DND-41 (cell line): Measurements from ENCODE around the gene PPARD.

Source experiments
- ATAC-seq: fragments of 200-7000 bp; cut with Tn5 transposase; 3 replicates; pipeline ENCODE4 v1.9.1; 2021; ENCODE audit warnings: low read depth; ENCODE audit not compliant: insufficient read depth
- DNase-seq: peaks from one replicate; pipeline ENCODE4 v3.0.0-alpha.2; 2020
- H2AFZ ChIP-seq: 2 replicates; pipeline ENCODE4 v1.6.0; 2012; ENCODE audit warnings: low read depth, low read length
- H3K27ac ChIP-seq: 2 replicates; pipeline ENCODE4 v1.5.1; 2012; ENCODE audit warnings: low read length, inconsistent platforms
- H3K27me3 ChIP-seq: fragments of 200-600 bp; sonication (generic); 2 replicates; pipeline ENCODE4 v1.6.0; 2012; ENCODE audit warnings: low read length, mild to moderate bottlenecking, inconsistent platforms; ENCODE audit not compliant: insufficient read depth, poor library complexity
- H3K36me3 ChIP-seq: 2 replicates; pipeline ENCODE4 v1.5.1; 2012; ENCODE audit warnings: low read length, inconsistent platforms; ENCODE audit not compliant: insufficient read depth
- H3K4me1 ChIP-seq: 2 replicates; pipeline ENCODE4 v1.5.1; 2012; ENCODE audit warnings: mild to moderate bottlenecking, low read length; ENCODE audit not compliant: insufficient read depth
- H3K4me2 ChIP-seq: 2 replicates; pipeline ENCODE4 v1.6.0; 2012; ENCODE audit warnings: mild to moderate bottlenecking, moderate library complexity, low read length, inconsistent platforms; ENCODE audit not compliant: insufficient read depth
- H3K4me3 ChIP-seq, 2 experiments: fragments of 200-600 bp in 1 of 2; shearing (Covaris generic) in 1 of 2; 2 replicates each; pipeline ENCODE4 v1.5.1; 2012 to 2016; ENCODE audit warnings: inconsistent platforms in 2 of 2, low read length in 2 of 2, mild to moderate bottlenecking in 2 of 2, low read depth in 1 of 2, moderate library complexity in 1 of 2
- H3K79me2 ChIP-seq: 2 replicates; pipeline ENCODE4 v1.6.0; 2012; ENCODE audit warnings: low read length, inconsistent platforms; ENCODE audit not compliant: insufficient read depth
- H3K9ac ChIP-seq: 2 replicates; pipeline ENCODE4 v1.6.0; 2012; ENCODE audit warnings: low read depth, mild to moderate bottlenecking, inconsistent platforms, low read length, moderate library complexity
- H3K9me3 ChIP-seq: 2 replicates; pipeline ENCODE4 v1.5.1; 2012; ENCODE audit warnings: low read length, moderate library complexity, mild to moderate bottlenecking, inconsistent platforms; ENCODE audit not compliant: insufficient read depth, severe bottlenecking
- H4K20me1 ChIP-seq: 2 replicates; pipeline ENCODE4 v1.6.0; 2012; ENCODE audit warnings: low read length; ENCODE audit not compliant: insufficient read depth
- CTCF ChIP-seq: IDR thresholded peaks from 2 replicates; pipeline ENCODE4 v1.5.1; 2012; ENCODE audit warnings: borderline replicate concordance, low read length, moderate library complexity, mild to moderate bottlenecking; ENCODE audit not compliant: poor library complexity, severe bottlenecking; ENCODE audit errors: extremely low read depth
- EZH2 ChIP-seq: IDR thresholded peaks from 3 replicates; pipeline ENCODE4 v1.6.1; 2012; ENCODE audit warnings: borderline replicate concordance, low read depth, mild to moderate bottlenecking, moderate library complexity, low read length, inconsistent platforms; ENCODE audit not compliant: severe bottlenecking

Gene PPARD

GRCh38 chr6:35319346-35320030, 22.9 kb upstream of the PPARD start:
- H3K4me2 ChIP-seq = no peak overlapping the region
- H3K4me1 ChIP-seq = no peaks in the 10 kb centered on the region
- H3K9me3 ChIP-seq = no peaks in the 10 kb centered on the region
- TF ChIP-seq EZH2 (no peak), CTCF (no peak)
- ATAC-seq = no peak
- H3K79me2 ChIP-seq = no peaks in the 10 kb centered on the region
- H3K4me3 ChIP-seq = no peak overlapping the region
- no peaks in the 10 kb centered on the region for H3K27me3 ChIP-seq
- no peak overlapping the region for H3K9ac ChIP-seq
- no peak overlapping the region for H2AFZ ChIP-seq
- no peak overlapping the region for H3K27ac ChIP-seq
- H3K36me3 ChIP-seq = peaks cover 78% of the 10 kb centered on the region
- peaks cover 6% of the 10 kb centered on the region; the same call in 1 of the 2 replicates for H4K20me1 ChIP-seq
- no peak for DNase-seq

- TF ChIP-seq EZH2 (no peak), CTCF (no peak)
- Histone ChIP-seq H3K36me3 (peaks cover 80% of the 10 kb centered on the region), H3K27ac (no peak overlapping the region), H4K20me1 (peaks cover 6% of the 10 kb centered on the region; the same call in 1 of the 2 replicates), H3K9ac (no peak overlapping the region), H3K79me2 (no peaks in the 10 kb centered on the region), H3K4me2 (no peak overlapping the region), H3K4me1 (no peaks in the 10 kb centered on the region), H2AFZ (no peak overlapping the region), H3K27me3 (no peaks in the 10 kb centered on the region), H3K4me3 (no peak overlapping the region), H3K9me3 (no peaks in the 10 kb centered on the region)
- ATAC-seq (no peak), DNase-seq (no peak)
Measured at GRCh38 chr6:35320031-35320410, 22.3 kb upstream of the PPARD start.

GRCh38 chr6:35321091-35321490, 21.3 kb upstream of the PPARD start:
- H3K27ac ChIP-seq = no peak overlapping the region
- no peaks in the 10 kb centered on the region for H3K4me1 ChIP-seq
- peaks cover 6% of the 10 kb centered on the region; the same call in 1 of the 2 replicates for H4K20me1 ChIP-seq
- no peak overlapping the region for H3K4me3 ChIP-seq
- H3K9ac ChIP-seq = no peak overlapping the region
- H3K4me2 ChIP-seq = no peak overlapping the region
- no peak for TF ChIP-seq EZH2
- TF ChIP-seq CTCF = no peak
- no peak for DNase-seq
- no peaks in the 10 kb centered on the region for H3K9me3 ChIP-seq
- no peaks in the 10 kb centered on the region for H3K27me3 ChIP-seq
- H2AFZ ChIP-seq = no peak overlapping the region
- H3K79me2 ChIP-seq = no peaks in the 10 kb centered on the region
- H3K36me3 ChIP-seq = peaks cover 80% of the 10 kb centered on the region
- no peak for ATAC-seq
